PFSK-1 (cell line): ENCODE measurements around the gene MFF.

Experiments
- FOXP2 ChIP-seq: optimal IDR thresholded peaks from 2 replicates; pipeline ENCODE3; 2011; ENCODE audit warnings: borderline replicate concordance, control low read depth, inconsistent platforms; ENCODE audit not compliant: insufficient read depth; ENCODE audit errors: extremely low read length, extremely low read depth
- POLR2AphosphoS5 ChIP-seq: IDR thresholded peaks from 2 replicates; pipeline ENCODE4 v1.6.1; 2012; ENCODE audit warnings: low read depth, mild to moderate bottlenecking, control low read depth, low read length, moderate library complexity
- REST ChIP-seq, 2 experiments: IDR thresholded peaks; 2 replicates each; pipeline versions ENCODE4 v1.6.1 to v1.8.0; 2011 to 2012; ENCODE audit warnings: low read depth in 2 of 2, low read length in 2 of 2, control low read depth in 1 of 2, inconsistent platforms in 1 of 2, mild to moderate bottlenecking in 1 of 2, moderate library complexity in 1 of 2; ENCODE audit not compliant: insufficient read depth in 1 of 2
- SIN3A ChIP-seq: IDR thresholded peaks from 2 replicates; pipeline ENCODE4 v1.6.1; 2012; ENCODE audit warnings: mild to moderate bottlenecking, low read length, moderate library complexity, borderline replicate concordance; ENCODE audit not compliant: insufficient read depth
- TAF1 ChIP-seq: IDR thresholded peaks from 2 replicates; pipeline ENCODE4 v1.6.1; 2012; ENCODE audit warnings: low read length, control low read depth, borderline replicate concordance; ENCODE audit not compliant: insufficient read depth

The MFF gene

GRCh38 chr2:227367427-227367795 lies 42.4 kb downstream of the MFF start:
- TF ChIP-seq TAF1 (no peak), POLR2AphosphoS5 (no peak), FOXP2 (no peak), SIN3A (no peak), REST (IDR thresholded peaks at IDR 0.05; ENCODE audit: insufficient read depth in 1 of 2, low read depth in 2 of 2, low read length in 2 of 2) (no peak)

GRCh38 chr2:227368574-227368973 lies 43.5 kb downstream of the MFF start:
- TF ChIP-seq POLR2AphosphoS5 (no peak), TAF1 (no peak), SIN3A (no peak)

GRCh38 chr2:227370092-227370491 lies 45.0 kb downstream of the MFF start:
- no peak for TF ChIP-seq TAF1
- TF ChIP-seq REST (IDR thresholded peaks at IDR 0.05; ENCODE audit: insufficient read depth in 1 of 2, low read depth in 2 of 2, low read length in 2 of 2) = no peak
- no peak for TF ChIP-seq POLR2AphosphoS5
- TF ChIP-seq SIN3A = no peak
- TF ChIP-seq FOXP2 = no peak

GRCh38 chr2:227370791-227371312 lies 45.8 kb downstream of the MFF start:
- no peak for TF ChIP-seq SIN3A
- no peak for TF ChIP-seq TAF1
- TF ChIP-seq POLR2AphosphoS5 = no peak
- no peak for TF ChIP-seq FOXP2

- TF ChIP-seq FOXP2 (no peak), SIN3A (no peak), REST (IDR thresholded peaks at IDR 0.05; ENCODE audit: insufficient read depth in 1 of 2, low read depth in 2 of 2, low read length in 2 of 2) (no peak), POLR2AphosphoS5 (no peak), TAF1 (no peak)
Observed at GRCh38 chr2:227373389-227373788, 48.3 kb downstream of the MFF start.

GRCh38 chr2:227374158-227374557 lies 49.1 kb downstream of the MFF start:
- no peak for TF ChIP-seq REST (IDR thresholded peaks at IDR 0.05; ENCODE audit: insufficient read depth in 1 of 2, low read depth in 2 of 2, low read length in 2 of 2)
- no peak for TF ChIP-seq TAF1
- TF ChIP-seq SIN3A = no peak
